ENCODE results near the gene AHDC1. TPM values are rescaled to one million over a fixed set of nuclear protein-coding genes. Genes with fewer than 3 reads are reported as not detected.

The AHDC1 gene
- total RNA-seq, 4 donors from 2014 or later, result 37.7 to 63.0 (median 52.5) TPM

DNA sequence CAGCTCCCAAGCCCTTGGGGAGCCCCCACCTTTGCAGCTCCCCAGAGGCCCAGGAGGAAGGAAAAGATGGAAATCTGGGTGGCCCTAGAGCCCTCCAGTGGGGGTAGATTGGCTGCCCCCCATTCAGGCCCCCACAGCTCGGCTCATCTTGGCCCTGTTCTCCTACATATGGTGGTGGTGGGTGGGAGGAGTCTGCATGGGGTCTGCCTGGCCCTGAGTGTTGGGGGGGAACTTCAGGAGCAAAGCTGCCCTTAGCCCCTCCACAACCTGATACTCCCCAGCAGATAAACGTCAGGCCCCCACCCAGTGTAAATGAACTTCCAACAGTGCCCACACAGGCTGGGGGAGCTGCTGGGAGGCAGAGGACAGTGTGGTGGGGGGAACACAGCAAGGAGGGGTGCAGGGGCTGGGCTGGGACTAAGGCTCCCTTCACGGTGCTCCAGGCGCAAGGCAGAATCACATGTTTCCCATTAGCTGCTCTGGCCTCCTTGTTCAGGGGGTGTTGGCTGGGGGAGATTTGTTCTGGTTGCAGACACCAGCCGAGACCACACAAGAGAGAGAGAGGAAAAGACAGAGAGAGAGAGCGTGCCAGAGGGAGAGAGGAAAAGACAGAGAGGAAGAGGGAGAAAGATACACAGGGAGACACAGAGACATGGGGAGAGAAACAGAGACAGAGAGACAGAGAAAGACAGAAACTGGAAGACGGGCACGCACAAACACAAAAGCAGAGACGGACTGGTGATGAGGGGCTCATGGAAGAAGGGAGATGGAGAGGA is 42.6 kb downstream of the AHDC1 start:
- no peak for DNase-seq (ENCODE audit: low spot score in 2 of 2)
- TF ChIP-seq, protein P1, sequence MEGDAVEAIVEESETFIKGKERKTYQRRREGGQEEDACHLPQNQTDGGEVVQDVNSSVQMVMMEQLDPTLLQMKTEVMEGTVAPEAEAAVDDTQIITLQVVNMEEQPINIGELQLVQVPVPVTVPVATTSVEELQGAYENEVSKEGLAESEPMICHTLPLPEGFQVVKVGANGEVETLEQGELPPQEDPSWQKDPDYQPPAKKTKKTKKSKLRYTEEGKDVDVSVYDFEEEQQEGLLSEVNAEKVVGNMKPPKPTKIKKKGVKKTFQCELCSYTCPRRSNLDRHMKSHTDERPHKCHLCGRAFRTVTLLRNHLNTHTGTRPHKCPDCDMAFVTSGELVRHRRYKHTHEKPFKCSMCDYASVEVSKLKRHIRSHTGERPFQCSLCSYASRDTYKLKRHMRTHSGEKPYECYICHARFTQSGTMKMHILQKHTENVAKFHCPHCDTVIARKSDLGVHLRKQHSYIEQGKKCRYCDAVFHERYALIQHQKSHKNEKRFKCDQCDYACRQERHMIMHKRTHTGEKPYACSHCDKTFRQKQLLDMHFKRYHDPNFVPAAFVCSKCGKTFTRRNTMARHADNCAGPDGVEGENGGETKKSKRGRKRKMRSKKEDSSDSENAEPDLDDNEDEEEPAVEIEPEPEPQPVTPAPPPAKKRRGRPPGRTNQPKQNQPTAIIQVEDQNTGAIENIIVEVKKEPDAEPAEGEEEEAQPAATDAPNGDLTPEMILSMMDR (IDR thresholded peaks at IDR 0.05), result no peak
- intact Hi-C loops (cut with DNase I; ENCODE audit: low total_unique reads), result no loop called here
- WGBS, 2 donors, result 34% methylated on average over 9 of the region's 9 CpGs
- no peak overlapping the region for H3K4me3 ChIP-seq (ENCODE audit: low read depth, poor library complexity, severe bottlenecking)

DNA sequence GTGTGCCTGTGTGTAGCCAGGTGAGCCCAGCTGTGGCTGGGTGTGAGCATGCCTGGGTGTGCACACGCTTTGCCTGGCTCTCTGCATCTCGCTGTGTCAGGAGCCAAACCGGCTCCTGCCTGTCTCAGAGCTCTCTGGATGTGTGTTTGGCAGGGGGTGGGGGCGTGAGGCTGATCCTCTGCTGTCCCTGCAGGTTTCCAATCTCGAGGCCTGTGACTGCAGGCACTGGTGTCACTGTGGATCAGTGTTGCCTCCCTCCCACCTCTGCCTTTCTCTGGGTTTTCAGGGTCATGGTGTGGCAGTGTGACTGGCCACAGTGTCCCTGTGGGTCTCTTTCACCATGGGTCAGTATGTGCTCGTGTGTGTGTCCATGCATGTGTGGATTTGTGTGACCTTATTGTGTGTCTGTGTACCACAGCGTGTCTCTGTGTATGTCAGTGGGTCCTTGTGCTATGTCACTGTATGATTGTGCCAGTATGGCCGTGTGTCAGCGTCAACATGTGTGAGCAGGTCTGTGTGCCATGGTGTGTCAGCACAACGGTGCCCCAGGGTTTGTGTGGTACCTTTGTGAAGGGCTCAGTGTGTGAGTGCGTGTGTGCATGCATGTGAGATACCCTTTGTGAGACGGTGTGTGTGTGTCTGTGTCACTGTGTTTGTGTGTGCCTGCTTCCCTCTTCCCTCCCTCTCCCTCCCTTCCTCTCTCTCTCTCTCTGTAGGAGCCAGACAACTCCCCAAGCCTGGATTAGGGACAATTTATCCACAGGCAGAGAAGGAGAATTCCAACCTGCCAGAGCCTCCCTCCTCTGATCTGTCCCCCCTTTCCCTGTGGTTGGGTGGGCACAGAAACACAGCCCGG is 43.4 kb downstream of the AHDC1 start:
- no peak for DNase-seq (ENCODE audit: low spot score in 2 of 2)
- intact Hi-C loops (cut with DNase I; ENCODE audit: low total_unique reads), result no loop called here

DNA sequence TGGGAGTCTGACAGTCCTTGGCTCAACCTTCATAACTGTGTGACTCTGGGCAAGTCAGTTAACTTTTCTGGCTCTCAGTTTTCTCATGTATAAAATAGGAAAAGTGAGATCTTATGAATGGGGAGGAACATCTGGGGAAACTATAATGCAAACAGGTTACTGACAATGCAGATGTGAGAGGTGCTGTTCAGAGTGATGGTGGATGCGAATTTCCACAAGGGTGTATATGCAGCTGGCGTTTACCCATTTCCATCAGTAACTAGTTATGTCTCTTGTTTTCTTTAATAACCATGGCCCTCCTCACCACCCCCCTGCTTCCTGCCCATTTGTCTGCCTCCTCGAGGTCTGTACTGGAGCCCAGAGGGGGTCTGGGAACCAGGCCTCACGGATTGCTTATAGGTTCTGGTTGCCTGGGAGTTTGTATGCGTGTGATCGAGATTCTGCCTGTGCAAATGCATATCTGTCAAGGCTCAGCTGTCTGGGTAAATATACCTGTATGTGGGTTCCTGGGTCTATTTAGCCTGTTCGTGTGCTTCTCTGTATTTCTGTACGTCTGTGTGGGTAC is 44.4 kb downstream of the AHDC1 start:
- intact Hi-C loops (cut with DNase I; ENCODE audit: low total_unique reads), result loop anchor here (5.0 kb wide), 1 partner anchor 43 kb away; the partner anchor contains the start of gene AHDC1
- TF ChIP-seq, protein P1 (IDR thresholded peaks at IDR 0.05), result no peak
- TF ChIP-seq POLR2A (IDR thresholded peaks at IDR 0.05), result no peak
- DNase-seq (ENCODE audit: low spot score in 2 of 2), result no peak
- WGBS, 2 donors, result 56 to 64% methylated on average over 8 of the region's 8 CpGs
- no peak overlapping the region for H3K4me3 ChIP-seq (ENCODE audit: low read depth, poor library complexity, severe bottlenecking)

More for the DNA sequence above, 43.4 kb downstream of the AHDC1 start:
- TF ChIP-seq, protein P1 (IDR thresholded peaks at IDR 0.05), result no peak
- no peak for TF ChIP-seq POLR2A (IDR thresholded peaks at IDR 0.05)
- 31 to 35% methylated on average over 13 of the region's 13 CpGs for WGBS, 2 donors
- H3K4me3 ChIP-seq (ENCODE audit: low read depth, poor library complexity, severe bottlenecking), result no peak overlapping the region

DNA sequence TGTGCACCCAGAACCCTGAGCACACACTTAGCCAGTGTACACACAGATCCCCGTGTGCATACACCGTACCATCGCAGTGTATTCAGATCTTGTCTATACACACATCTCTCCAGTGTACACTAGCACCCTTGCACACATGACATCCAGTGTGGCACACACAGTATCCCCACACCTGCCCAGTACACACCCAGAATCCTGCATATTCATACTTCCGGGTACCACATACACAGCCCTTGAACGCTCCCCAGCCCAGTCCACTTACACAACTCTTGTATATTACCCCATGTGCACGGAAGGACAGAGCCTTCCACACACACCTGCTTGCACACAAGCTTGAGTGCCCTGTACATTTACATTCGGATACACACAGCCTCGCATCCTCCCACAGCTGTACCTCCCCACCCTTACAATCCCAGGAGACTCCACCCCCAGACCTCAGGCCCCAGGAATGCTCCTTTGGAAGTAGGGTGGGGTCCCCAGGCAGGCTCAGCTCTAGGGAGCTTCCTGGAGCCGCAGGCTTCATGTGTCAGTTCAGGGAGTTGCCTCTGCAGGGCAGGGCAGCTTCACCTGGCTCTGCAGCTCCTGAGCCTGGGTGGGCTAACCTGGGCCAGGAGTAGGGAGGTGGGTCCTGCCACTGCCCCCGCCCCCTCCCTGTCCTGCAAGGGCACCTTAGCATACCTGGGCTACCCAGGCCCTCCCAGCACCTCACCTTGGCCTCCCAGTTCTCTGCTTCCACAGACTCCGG is 46.2 kb downstream of the AHDC1 start:
- no peak for DNase-seq (ENCODE audit: low spot score in 2 of 2)
- intact Hi-C loops (cut with DNase I; ENCODE audit: low total_unique reads), result loop anchor here (5.0 kb wide), 1 partner anchor 45 kb away; the partner anchor contains the start of gene AHDC1
- H3K4me3 ChIP-seq (ENCODE audit: low read depth, poor library complexity, severe bottlenecking), result no peak overlapping the region
- TF ChIP-seq POLR2A (IDR thresholded peaks at IDR 0.05), result no peak
- TF ChIP-seq, protein P1 (IDR thresholded peaks at IDR 0.05), result no peak
- WGBS, 2 donors, result 31 to 35% methylated on average over 10 of the region's 11 CpGs
